ENCODE measurements around the gene RPF1.

The RPF1 gene

DNA sequence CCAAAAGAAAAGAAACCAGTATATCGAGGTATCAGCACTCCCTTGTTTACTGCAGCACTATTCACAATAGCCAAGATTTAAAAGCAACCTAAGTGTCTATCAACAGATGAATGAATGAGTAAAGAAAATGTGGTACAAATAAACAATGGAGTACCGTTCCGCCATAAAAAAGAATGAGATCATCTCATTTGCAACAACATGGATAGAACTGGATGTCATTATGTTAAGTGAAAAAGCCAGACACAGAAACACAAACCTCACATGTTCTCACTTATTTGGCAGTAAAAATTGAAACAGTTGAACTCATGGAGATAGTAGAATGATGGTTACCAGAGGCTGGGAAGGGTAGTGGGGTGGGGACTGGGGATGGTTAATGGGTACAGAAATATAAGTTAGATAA is 31.6 kb downstream of the RPF1 start:
- TF ChIP-seq, protein P1, sequence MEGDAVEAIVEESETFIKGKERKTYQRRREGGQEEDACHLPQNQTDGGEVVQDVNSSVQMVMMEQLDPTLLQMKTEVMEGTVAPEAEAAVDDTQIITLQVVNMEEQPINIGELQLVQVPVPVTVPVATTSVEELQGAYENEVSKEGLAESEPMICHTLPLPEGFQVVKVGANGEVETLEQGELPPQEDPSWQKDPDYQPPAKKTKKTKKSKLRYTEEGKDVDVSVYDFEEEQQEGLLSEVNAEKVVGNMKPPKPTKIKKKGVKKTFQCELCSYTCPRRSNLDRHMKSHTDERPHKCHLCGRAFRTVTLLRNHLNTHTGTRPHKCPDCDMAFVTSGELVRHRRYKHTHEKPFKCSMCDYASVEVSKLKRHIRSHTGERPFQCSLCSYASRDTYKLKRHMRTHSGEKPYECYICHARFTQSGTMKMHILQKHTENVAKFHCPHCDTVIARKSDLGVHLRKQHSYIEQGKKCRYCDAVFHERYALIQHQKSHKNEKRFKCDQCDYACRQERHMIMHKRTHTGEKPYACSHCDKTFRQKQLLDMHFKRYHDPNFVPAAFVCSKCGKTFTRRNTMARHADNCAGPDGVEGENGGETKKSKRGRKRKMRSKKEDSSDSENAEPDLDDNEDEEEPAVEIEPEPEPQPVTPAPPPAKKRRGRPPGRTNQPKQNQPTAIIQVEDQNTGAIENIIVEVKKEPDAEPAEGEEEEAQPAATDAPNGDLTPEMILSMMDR (IDR thresholded peaks at IDR 0.05; ENCODE audit: insufficient read depth, low read depth, low read length, missing control alignments): no peak
- DNase-seq (ENCODE audit: low read depth): no peak
- no peak overlapping the region for H3K4me3 ChIP-seq (ENCODE audit: low read length)

DNA sequence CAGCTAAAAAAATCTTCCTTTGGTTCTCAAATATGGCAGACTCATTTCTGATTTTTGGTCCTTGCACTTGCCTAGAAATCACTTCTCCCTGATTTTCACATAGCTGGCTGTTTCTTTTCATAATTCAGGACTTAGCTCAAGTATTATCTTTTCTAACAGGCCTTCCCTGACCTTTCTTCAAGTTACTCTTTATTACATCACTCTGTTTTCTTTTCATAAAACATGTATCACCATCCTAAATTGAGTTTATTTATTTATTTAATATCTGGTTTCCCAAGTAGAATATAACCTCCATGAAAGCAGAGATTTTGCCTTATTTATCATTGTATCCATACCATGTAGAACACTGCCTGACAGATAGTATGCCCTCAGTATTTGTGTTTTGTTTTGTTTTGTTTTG is 45.5 kb downstream of the RPF1 start:
- no peak overlapping the region for H3K4me3 ChIP-seq (ENCODE audit: low read length)
- TF ChIP-seq, protein P1 (IDR thresholded peaks at IDR 0.05; ENCODE audit: insufficient read depth, low read depth, low read length, missing control alignments): no peak
- no peak for DNase-seq (ENCODE audit: low read depth)

DNA sequence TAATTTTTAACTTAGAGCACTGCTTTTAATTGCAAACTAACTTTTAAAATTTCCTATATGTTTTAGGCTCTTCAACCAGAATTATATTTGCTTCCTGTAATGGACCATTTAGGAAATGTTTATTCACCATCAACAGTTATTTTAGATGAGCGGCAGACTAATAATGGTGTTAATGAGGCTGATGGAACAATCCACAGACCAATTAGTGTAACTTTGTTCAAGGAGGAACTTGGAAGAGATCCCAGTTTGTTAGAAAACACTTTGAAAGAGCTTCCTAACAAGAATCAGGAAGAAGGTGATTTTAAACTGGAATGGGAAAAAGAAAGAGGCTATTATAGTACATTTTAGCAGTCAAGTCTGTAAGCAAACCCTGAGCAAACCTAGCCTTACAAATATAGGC is 46.7 kb downstream of the RPF1 start:
- no peak for DNase-seq (ENCODE audit: low read depth)
- TF ChIP-seq, protein P1 (IDR thresholded peaks at IDR 0.05; ENCODE audit: insufficient read depth, low read depth, low read length, missing control alignments): no peak
- no peak overlapping the region for H3K4me3 ChIP-seq (ENCODE audit: low read length)

DNA sequence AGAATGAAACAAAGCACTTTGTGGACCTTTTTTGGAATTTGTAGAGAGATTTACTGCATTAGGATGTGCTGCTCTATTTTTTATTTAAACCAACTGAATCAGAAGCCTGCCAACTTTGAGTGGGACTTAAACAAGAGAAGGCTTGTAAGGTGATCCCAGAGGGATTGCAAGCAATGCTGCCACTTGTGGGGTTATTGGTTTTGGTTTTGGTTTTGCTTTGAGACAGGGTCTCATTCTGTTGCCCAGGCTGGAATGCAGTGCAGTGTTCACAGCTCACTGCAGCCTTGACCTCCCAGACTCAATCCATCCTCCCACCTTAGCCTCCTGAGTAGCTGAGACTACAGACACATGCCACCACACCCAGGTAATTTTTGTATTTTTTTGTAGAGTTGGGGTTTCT is 59.5 kb downstream of the RPF1 start:
- no peak overlapping the region for H3K4me3 ChIP-seq (ENCODE audit: low read length)
- TF ChIP-seq, protein P1 (IDR thresholded peaks at IDR 0.05; ENCODE audit: insufficient read depth, low read depth, low read length, missing control alignments): no peak
- DNase-seq (ENCODE audit: low read depth): no peak

DNA sequence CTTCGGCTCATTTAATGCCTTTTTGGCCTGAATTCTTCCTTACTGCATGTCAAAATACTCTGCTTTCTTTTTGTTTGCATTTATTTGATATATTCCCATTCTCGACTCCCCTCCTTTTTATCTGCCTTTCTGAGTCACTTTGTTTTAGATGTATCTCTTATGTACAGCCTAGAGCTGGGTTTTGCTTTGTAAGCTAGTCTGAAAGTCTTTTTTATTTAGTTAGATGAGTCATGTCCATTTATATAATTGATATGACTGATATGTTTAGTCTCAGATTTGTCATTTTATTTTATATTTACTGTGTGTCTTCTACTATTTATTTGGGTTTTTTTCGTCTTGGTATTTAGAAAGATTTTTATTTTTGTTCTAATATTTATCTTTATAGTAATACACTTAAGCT is 60.9 kb downstream of the RPF1 start:
- H3K4me3 ChIP-seq (ENCODE audit: low read length): no peak overlapping the region
- peak; percentile 27 for DNase-seq (ENCODE audit: low read depth)
- TF ChIP-seq, protein P1 (IDR thresholded peaks at IDR 0.05; ENCODE audit: insufficient read depth, low read depth, low read length, missing control alignments): no peak

DNA sequence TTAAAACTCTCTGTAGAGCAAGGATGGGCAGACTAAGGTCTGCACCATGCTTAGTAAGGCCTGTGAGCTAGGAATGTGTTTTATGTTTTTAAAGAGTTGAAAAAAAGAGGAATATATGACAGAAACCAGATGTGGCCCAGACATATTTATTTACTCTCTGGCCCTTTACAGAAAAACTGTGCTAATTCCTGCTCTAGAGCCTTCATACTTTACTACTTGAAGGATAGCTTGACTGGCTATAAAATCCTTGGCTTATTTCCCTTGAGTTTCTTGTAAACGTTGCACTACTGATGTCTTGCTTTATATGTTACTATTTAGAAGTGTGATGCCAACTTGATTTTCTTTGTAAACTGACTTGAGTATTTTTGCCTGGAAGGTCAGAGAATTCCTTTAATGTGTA is 61.7 kb downstream of the RPF1 start:
- TF ChIP-seq, protein P1 (IDR thresholded peaks at IDR 0.05; ENCODE audit: insufficient read depth, low read depth, low read length, missing control alignments): no peak
- no peak for DNase-seq (ENCODE audit: low read depth)
- no peak overlapping the region for H3K4me3 ChIP-seq (ENCODE audit: low read length)

DNA sequence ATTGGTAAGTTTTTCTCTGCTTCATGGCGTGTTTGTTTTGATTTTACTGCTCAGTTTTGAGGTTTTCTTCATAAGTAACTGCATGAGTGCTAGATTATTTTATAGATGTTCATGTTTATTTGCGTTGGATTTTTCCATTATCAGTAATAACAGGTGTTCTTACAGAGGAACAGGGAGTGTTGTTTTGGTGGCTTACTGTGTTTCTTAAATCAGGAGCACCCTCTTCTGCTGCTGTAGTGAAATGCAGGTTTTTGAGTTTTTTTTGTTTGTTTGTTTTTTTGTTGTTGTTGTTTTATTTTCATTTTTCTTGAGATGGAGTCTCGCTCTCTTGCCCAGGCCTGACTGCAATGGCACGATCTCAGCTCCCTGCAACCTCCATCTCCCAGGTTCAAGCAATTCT is 62.6 kb downstream of the RPF1 start:
- peak; percentile 9 for DNase-seq (ENCODE audit: low read depth)
- no peak overlapping the region for H3K4me3 ChIP-seq (ENCODE audit: low read length)
- TF ChIP-seq, protein P1 (IDR thresholded peaks at IDR 0.05; ENCODE audit: insufficient read depth, low read depth, low read length, missing control alignments): peak; percentile 30

Measured in epithelial cell of esophagus (primary cell).